HEK293T (cell line): Measurements from ENCODE around the gene KCNE1.

Source experiments
- BHLHE40 ChIP-seq: fragments of 450-650 bp; IDR thresholded peaks from 2 replicates; pipeline ENCODE4 v1.6.1; 2016; ENCODE audit warnings: mild to moderate bottlenecking, moderate library complexity, borderline replicate concordance
- FOXK2 ChIP-seq: fragments of 450-650 bp; IDR thresholded peaks from 2 replicates; pipeline ENCODE4 v1.6.1; 2016; ENCODE audit warnings: mild to moderate bottlenecking
- HDGF ChIP-seq: fragments of 450-650 bp; IDR thresholded peaks from 2 replicates; pipeline ENCODE4 v1.6.1; 2017; ENCODE audit warnings: antibody characterized with exemption, borderline replicate concordance

DNA sequence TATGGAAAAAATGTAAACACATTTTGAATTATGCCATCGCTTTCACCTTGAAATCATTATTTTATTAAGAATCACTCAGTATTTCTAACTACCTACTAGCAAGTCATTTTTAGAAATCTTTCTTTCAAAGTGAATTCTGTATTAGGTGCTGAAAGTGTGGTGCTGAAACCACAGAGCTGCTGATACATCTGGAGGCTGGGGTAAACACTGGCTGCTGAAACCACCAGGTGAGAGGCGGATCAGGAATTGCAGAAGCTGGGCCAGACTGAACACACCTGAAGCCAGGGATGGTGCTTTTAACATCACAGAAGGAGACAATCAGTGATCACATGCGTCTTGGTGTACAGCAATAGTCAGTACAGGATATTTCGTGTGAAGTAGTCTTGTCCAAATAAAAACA, 42.2 kb upstream of the KCNE1 start:
- TF ChIP-seq HDGF (no peak), BHLHE40 (no peak), FOXK2 (no peak)
